HG03280 (cell line): ENCODE data around the gene PARP11.

Source experiments
- ATAC-seq: cut with Tn5 transposase; IDR thresholded peaks from one replicate; pipeline ENCODE4 v1.9.1; 2021; ENCODE audit warnings: mild to moderate bottlenecking, moderate library complexity; ENCODE audit not compliant: unreplicated experiment

The PARP11 gene

GRCh38 chr12:3775385-3776035 lies 97.7 kb downstream of the PARP11 start:
- no peak for ATAC-seq

- no peak for ATAC-seq
Observed at GRCh38 chr12:3772380-3772779, 100.8 kb downstream of the PARP11 start.

GRCh38 chr12:3771853-3772252 lies 101.3 kb downstream of the PARP11 start:
- no peak for ATAC-seq

- ATAC-seq = no peak
Observed at GRCh38 chr12:3770891-3771290, 102.3 kb downstream of the PARP11 start.

GRCh38 chr12:3768911-3769447 lies 104.2 kb downstream of the PARP11 start:
- no peak for ATAC-seq

- ATAC-seq = no peak
Observed at GRCh38 chr12:3761116-3761735, 112.0 kb downstream of the PARP11 start.

- no peak for ATAC-seq
Observed at GRCh38 chr12:3759878-3760277, 113.3 kb downstream of the PARP11 start.
